Measurements from ENCODE around the gene LCNL1.
A peak's percentile ranks its signal among the peaks of the same experiment; 100 is the strongest.

LCNL1 gene

DNA sequence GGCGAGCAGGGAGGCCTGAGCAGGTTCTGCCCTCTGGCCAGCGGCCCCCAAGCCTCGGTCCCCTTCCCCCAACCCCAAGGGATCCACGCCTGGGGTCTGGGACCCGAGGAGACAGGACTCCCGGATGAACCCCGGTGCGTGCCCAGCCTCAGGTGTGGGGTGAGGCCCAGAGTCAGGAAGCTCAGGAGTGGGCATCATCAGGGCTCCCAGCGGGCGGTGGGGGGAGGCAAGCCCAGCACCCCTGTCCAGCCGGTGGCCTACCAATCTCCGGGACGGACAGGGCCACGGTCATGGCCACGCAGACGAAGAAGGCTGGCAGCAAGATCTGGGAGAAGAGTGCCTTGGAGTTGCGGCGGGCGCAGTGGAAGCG lies 30.8 kb downstream of the LCNL1 start:
- DNase-seq, result no peak

DNA sequence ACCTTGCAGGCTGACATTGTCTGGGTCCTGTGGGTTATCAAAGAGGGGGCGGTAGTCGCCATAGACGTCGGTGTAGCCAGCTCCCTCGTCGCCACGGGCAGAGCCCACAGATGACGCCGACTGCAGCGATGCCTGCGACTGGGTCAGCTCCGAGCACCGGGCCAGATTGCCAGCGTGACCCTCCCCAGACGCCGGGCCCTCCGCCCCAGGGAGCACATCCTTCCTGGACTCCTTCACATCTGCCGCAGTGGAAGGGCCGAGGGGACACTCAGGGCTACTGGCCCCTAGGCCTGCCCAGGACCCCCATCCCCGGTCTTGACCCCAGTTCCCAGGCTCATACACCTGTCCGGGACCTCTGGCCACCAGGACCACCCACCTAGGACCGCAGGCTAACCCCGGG lies 31.4 kb downstream of the LCNL1 start:
- DNase-seq, result no peak

DNA sequence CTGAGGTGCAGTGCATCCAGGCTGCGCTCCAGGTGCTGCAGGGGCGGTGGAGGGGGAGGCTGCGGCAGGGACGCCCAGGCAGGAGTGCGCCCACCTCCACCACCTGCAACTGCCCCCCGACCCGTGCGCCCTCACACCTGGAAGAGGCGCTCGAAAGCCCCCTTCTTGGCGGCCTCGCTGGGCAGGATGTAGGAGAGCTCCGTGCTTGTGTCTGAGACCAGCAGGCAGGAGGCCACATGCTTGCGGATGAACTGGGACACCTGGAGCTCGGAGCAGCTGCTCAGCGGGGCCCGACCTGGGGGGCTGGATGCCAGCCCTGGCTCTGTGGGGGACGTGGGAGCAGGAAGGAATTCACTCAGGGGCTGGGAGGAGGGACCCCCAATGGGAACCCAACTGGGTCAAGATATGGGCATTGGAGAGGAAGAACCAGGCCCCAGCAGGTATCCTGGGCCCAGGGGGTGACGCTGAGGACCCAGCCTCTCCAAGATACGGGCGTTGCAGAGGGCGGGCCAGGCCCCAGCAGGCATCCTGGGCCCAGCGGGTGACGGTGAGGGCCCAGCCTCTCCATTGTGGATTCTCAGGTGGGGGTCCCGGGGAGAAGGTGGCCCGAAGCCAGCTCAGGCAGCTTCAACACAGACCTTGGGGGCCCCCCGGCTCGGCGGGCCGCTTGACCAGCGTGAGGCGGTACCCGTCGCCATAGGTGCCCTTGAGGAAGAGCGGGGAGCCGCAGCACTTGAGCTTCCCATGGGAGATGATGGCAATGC lies 32.2 kb downstream of the LCNL1 start:
- no peak for DNase-seq

DNA sequence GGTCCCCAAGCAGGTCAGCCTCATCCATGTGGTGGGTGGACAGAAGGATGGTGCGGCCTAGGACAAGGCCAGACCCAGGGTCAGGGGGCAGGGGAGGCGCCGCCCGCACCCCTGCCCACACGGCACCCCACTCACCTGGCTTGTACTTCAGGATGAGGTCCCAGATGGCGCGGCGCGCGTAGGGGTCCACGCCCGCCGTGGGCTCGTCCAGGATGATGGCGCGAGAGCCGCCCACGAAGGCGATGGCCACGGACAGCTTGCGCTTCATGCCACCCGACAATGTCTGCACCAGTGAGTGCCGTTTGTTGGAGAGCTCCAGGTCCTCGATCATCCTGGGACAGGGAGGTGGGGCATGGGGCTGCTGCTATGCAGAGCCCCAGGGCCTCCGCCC lies 32.7 kb downstream of the LCNL1 start:
- DNase-seq, result no peak

DNA sequence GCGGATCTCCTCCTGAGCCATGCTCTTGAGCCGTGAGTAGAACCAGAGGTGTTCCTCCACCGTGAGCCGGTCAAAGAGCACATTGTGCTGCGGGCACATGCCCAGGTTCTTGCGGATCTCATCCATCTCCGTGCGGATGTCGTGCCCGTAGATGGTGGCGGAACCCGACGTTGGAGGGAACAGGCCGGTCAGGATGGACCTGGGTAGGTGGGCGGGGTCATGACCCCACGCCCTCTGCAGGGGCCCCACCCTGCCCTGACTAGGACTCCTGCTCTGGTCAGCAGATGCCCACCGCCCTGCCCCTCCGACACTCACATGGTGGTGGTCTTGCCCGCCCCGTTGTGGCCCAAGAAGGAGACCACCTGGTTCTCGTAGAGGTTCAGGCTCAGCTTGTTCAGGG lies 33.2 kb downstream of the LCNL1 start:
- no peak for DNase-seq

DNA sequence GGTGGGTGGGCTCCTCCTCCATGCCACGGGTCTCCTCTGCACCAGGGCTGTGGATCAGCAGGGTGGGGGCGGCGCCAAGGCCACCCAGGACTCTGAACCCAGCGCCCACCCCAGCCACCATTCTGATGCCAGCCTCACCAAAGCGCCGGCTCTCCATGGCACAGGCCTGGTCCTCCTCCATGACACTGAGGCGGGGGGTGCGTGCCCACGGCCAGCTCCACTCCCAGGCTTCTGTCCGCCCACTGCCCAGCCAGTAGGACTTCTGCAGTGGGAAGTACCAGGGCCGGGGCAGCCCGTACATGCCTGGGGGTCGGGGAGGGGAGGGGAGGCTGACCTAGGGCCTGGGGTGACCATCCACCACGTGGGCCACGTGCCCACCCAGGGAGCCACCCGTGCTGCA lies 33.6 kb downstream of the LCNL1 start:
- no peak for DNase-seq

DNA sequence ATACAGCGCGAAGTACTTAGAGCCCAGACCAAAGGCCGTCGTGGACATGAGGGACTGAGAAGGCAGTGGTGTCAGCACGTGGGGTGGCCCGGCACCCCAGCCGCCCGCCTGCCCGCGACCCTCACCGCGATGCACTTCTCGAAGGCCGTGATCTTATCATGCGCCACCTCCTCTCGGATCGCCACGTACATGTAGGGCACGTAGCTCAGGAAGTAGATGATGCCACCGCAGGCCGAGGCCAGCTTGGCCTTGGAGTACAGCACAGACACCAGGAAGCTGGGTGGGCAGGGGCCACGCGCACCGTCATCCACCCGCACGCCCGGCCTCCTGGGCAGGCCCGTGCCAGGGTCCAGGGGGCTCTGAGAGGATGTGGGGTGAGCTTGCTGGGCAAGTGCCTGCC lies 34.3 kb downstream of the LCNL1 start:
- no peak for DNase-seq

DNA sequence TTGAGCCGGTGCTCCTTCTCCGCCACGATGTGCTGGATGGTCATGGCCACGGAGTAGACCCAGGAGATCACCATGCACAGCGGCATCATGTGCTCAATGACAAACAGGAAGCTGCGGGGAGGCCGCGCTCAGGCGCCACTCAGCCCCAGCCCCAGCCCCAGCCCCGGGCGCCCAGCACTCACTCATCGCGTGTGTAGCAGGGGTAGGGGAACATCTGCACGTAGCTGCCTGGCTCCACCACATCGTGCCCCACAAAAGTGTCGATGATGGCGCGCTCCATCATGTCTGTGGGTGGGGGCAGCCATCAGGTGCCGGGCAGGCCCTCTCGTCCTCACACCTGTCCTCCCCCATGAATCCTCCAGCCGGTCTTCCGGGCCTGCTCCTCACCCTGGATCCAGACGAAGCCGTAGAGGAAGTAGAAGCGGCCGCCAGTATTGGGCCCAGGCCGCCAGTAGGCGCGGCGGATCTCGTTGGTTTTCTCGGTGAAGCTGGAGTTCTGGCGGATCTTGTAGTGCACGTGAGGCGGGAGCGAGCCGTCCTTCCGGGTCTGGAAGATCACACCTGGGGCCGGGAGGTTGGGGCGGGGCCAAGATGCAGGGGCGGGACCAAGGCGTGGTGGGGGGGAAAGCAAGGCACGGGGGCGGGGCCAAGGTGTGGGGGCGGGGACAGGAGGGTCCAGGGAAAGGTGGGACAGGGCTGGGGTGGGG lies 35.2 kb downstream of the LCNL1 start:
- DNase-seq, result no peak

DNA sequence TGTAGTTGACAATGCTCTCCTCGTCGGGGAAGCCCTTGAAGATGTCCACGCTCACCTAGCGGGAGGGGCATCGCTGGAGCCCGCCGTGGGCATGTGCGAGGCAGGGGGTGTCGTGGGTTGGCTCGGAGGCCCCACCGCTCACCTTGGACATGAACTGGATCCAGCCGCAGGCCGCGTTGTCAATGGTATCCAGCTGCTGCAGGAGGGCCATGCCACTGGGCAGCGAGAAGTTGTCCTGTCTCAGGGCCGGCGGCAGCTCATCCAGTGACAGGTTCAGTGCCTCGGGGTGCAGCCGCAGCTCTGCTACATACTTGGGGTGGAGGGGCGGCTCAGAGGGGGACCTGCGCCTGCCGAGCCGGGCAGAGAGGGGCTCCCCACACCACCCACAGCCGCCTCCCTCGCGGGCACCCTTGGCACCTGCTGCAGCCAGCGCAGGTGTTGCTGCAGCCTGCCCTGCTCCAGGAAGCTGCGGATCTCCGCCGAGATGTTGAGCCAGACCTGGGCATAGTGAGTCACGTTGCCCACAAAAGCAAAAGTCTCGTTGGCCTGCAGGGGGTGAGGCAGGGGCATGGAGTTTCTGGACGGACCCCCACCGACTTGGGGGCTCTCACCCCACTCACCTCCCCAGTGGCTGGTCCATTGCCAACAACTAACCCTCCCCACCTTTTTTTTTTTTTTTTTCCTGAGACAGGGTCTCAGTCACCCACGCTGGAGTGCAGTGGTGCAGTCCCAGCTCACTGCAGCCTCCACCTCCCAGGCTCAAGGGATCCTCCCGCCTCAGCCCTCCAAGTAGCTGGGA lies 36.2 kb downstream of the LCNL1 start:
- no peak for DNase-seq

DNA sequence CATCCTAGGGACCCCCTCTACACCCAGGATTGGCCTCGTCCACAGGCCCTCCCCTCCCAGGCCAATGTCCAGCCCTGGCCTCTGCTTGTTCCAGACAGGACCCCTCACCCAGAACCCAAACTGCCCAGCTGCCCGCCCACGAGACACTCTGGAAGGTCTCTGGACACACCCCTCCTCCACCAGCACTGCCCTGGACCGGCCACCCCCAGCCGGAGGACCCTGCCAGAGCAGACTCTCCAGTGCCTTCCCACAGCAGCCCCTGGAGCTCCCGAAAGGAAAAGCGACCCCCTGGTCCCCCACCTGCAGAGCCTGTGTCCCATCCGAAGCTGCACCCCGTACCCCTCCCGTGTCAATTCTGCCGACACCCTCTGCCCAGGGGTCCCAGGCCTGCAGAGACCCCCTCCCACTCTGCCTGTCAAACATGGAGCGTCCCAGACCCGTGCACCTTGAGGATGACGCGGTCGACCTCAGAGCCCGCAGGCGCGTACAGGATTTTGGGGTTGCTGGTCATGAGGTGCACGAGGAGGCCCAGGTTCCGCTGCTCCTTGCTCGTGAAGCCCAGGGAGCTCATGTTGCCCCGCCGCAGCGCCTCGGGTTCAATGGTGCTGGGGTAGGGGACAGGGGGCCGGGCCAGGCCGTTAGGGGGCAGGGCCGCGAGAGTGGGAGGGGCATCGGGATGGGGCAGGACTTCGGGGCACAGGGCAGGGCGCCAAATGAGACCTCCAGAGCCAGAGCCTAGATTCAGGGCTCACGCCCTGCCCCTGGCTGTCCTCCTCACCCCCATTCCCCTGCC lies 37.3 kb downstream of the LCNL1 start:
- no peak for DNase-seq

DNA sequence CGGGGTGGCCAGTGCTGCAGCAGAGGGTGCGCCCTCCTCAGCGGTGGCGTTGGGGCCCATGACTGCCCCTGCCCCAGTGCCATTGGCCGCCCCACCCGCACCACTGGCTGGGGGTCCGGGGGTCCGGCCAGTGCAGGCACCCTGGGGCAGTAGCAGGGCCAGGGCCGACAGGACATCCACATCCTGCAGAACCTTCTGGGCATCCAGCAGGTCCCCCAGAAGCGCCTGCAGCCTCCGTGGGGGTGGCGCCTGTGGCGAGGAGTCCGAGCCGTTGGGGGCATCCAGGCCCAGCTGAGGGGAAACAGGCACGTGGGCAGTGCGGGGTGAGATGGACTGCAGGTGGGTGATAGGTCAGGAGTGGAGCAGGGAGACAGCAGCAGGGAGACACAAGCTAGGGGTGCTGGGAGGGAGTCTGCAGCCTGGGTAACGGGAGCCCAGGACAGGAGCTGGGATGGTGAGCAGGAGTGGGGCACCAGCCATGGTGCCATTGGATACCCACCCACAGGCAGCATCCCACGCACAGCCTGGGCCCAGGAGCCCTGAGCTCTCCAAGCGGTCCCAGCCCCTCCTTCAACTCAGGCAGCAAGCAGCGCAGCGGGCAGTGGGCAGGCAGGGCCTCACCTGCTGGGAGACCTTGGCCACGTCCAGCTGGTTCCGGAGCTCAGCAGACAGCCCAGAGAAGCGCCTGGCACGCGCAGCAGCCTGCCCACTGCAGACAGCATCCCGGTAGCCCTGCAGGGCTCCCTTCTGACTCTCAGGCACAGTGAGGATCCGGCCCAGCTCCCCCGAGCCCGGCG lies 38.2 kb downstream of the LCNL1 start:
- no peak for DNase-seq

DNA sequence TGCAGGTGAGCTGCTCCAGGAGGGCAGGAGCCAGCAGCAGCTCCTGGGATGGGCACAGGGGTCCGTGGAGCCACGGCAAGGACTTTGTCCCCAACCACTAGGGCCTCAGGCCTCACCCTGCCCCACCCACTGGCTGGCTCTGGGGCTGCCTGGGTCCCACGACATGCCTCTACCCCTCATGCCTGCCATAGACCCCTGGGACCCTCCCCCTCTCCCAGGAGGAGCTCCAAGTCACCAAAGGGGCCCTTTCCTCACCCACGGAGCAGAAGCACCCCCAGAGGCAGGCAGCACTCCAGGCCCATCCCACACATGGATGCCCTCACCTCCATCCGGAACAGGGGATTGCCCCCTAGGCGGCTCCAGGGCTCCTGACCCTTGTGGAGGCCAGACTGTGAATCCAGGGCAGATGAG lies 38.8 kb downstream of the LCNL1 start:
- no peak for DNase-seq

DNA sequence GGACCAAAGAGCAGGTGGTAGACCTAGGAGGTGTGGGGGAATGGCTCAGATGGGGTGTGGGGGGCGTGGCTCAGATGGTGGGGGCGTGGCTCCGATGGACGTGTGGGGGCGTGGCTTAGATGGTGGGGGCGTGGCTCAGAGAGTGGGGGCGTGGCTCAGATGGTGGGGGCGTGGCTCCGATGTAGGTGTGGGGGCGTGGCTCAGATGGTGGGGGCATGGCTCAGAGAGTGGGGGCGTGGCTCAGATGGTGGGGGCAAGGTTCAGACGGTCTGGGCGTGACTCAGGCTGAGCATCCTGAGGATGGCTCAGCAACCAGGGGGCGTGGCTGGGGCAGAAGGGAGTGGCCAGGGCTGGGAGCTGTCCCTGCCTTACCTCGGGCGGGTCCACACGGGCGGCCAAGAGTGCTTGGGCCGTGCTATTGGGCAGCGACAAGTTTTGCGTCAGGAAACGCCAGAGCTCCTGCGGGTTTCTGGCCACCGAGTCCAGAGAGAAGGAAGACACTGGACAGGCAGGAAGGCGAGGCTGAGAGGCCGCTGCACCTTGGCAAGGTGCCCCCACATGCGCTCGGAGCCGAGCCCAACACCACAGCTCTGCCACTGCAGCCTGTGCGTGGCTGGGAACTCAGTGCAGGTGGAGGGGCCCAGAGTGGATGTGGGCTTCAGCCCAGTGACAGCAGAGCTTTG lies 39.3 kb downstream of the LCNL1 start:
- peak; percentile 72 to 79 for DNase-seq

DNA sequence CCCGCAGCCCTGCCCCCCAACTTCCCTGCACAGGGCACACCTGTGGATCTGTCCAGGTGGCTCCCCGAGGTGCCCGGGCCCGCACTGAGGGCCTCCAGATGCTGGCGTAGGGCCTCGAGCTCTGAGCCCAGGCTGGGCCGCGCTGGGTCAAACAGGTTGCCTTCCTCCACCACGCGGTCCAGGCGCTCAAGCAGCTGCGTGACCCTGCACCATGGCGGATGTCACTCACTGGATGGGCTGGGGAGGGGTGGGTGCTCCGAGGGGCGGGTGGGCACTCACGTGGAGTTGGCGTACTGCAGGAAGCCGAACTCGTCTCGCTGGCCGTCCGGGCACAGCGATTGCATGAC lies 39.8 kb downstream of the LCNL1 start:
- no peak for DNase-seq

DNA sequence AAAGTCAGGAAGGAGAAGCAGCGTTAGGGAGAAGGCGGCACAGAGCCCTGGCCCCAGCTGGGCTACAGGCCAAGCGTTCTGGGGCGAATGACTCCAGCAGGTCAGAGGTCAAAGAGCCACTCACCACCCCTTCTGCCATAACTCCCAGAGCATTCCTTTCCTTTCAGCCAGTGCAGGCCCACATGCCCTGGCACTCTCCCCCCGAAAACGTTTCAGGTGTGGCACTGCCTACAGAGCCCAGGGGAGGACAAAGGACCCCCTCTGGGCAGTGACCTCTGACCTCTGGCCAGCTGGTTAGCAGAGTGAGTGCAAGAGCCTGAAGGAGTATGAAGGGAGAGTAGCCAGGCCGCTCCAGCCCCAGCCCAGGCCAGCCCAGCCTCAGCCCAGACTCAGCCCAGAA lies 40.4 kb downstream of the LCNL1 start:
- no peak for DNase-seq

DNA sequence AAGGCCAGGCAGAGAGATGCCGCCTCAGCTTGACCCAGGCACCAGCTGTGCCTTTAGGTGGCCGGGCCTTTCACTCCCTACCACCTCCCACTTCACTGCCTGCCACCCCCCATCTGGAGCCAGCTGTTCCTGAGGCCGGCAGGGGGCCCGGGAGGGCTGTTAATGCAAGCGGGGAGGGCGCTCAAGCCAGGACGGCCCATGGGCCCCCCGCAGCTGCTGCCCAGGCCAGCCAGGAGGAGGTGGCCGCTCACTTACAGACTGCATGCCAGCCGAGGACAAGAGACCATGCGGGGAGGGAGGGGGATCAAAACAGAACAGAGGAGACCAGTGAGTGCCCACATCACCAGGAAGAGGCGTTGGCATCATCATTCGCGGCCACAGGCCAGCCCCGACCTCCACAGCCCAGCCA lies 40.8 kb downstream of the LCNL1 start:
- DNase-seq, result no peak

DNA sequence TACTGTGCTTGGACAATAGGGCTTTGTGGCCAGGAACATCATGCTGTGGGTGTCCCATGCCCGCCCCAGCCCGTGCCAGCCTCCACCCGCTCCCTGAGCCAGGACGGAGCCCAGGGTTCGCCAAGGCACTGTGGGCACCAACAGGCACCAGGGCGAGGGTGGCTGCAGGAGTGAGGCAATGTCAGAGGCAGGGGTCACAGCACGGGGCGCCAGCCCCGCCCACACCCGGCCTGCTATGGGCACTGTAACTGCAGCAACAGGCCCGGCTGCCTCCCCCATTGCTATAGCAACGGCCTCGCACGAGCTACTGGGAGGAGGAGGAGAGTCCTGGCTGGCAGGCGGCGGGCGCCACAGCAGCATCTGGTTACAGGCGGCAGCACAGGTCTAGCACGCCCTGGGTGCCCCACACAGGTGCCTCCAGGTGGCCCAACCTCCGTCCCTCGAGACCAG lies 42.7 kb downstream of the LCNL1 start:
- DNase-seq, result peak; percentile 24 to 31

DNA sequence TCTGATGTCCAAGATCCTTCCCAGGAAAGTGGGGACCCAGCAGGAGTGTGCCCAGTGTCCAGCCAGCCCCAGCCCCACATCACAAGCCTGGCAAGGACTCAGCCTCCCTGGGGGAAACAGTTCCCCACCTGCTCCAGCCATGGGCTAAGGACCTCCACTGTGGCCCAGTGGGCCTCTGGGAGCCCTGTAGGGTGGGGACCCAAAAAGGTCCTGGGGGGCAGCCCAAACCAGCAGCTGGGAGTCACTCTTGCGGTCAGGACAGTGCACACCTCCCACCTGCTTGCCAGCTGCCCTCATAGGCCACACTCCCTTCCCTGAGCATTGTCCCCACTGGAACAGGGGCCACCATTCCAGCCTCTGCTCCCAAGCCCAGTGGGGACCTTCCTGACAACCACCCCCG lies 43.6 kb downstream of the LCNL1 start:
- no peak for DNase-seq

DNA sequence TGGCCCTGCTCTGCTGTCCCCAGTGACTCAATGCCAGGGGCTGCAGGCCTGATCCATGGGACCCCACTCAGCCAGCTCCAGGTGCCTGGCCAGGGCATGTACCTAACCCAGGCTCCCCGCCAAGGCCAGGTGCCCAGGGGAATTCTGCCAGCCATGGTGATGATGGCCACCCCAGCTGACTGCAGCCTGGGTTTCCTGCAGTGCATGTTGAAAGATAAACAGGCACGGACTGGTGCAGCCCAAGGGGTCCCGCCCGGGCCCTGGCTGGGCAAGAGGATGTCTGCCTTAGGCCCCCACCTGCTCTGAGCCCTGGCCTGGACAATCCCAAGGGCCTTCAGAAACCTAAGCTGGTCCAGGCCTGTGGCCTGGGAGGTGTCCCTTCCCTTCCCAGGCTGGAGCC lies 44.0 kb downstream of the LCNL1 start:
- DNase-seq, result no peak

DNA sequence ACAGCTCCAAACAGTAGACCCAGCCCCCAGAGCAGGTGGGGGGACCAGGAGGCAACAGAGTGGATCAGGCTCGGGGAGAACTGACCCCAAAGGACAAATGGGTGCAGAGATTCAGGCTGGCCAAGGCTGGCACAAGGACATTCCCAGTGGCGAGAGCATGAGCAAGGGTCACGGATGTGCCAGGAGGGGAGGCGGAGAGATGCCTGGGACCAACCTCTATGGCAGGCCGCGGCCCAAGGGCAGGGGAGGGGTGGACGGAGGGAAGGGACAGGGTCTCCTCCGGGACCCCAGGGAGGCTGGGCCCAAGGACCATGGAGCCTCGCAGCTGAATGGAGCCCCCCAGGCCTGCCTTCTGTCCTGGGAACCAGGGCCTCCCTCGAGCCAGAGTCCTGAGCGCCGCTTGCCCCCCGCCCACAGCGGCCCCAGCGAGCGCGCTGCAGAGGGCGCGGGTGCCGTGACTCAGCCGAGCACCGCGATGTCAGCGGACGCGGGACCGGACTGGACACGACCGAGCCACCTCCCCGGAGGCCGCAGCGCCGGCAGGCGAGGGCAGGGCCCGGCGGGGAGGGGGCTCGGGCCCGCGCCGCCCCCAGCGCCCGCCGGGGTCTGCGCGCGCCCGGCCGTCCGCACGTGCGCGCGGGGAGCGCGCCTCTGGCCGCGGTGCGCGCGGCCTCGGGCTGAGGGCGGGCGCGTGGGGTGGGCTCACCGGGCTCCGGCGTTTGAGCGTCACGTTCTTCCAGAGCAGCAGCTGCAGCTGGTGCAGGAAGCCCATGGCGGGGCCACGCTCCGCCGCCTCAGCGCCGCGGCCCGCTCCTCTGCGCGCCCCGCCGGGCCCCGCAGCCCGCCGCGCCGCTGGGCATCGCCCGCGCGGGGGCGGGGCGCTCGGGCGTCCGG lies 44.8 kb downstream of the LCNL1 start, which contains the start of gene ABCA2:
ABCA2 (minus strand) TSS at position 869 of the 894 bp plus-strand sequence; CDS start at position 772, 97 bp downstream.
- DNase-seq, result no peak
